Erythroblast (primary cell): ENCODE results near the gene CH25H.

Experiments
- DNase-seq, 2 experiments: peaks; one replicate each; lab custom pipeline; 2025; lab: John Stamatoyannopoulos, UW
- GATA1 ChIP-seq: IDR thresholded peaks from 2 replicates; pipeline ENCODE4 v1.6.1; 2011; ENCODE audit warnings: low read depth, mild to moderate bottlenecking, control low read depth, low read length, moderate library complexity
- POLR2A ChIP-seq: IDR thresholded peaks from 2 replicates; pipeline ENCODE4 v1.6.1; 2011; ENCODE audit warnings: mild to moderate bottlenecking, low read length

Gene CH25H

DNA sequence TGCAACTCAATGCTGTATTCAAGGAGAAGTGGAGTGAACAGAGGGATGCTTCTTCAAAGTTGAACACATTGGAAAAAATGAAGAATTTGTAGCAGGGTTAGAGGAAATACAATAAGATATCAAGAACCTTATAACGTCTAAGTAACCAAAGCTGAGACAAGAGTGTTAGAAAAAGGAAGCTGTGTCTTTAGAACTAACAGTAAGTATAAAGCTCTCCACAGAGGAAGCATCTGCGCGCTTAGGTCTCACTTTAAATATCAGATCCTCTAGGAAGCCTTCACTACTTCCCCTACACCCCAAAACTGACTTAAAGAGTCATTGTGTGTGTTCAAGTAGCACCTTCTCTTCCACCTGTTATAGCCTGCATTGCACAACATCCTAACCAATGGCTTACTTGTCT, 43.0 kb downstream of the CH25H start:
- DNase-seq: no peak
- TF ChIP-seq POLR2A (no peak), GATA1 (no peak)

DNA sequence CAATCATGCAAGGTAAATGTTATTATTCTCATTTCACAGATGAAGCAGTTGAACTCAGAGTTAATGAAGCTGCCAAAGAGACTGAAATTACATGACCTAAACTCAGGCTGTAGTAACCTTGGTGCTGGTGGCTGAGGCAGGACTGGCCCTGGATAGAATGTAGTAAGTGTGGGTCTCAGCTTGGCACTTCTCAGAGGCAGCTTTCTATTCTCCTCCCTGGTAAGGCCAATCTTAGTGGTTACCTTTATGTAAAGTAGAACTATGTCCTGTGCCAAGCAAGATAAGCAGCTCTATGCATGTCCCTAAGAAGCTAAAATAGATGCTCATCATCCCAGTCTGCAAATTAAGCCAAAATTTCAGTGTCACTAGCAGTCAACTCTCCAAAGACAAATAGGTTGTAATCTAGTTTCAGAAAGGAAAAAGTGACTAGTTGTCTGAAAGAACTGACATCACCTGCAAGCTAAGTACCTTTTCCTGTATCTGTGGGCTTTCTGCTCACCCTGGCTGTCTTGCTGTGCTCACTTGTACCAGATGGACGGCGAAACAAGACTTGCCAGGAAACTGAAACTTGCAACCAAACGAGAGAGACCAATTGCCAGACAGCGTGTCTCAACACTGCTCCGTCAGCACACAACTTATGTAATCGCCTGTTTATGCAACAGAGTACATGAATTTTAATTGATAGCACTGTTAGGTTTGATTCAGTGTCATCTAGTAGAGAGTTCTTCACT, 43.7 kb downstream of the CH25H start:
- DNase-seq: no peak
- no peak for TF ChIP-seq POLR2A
- no peak for TF ChIP-seq GATA1

GRCh38 chr10:89162596-89162995, 44.5 kb downstream of the CH25H start:
- no peak for DNase-seq
- no peak for TF ChIP-seq POLR2A

DNA sequence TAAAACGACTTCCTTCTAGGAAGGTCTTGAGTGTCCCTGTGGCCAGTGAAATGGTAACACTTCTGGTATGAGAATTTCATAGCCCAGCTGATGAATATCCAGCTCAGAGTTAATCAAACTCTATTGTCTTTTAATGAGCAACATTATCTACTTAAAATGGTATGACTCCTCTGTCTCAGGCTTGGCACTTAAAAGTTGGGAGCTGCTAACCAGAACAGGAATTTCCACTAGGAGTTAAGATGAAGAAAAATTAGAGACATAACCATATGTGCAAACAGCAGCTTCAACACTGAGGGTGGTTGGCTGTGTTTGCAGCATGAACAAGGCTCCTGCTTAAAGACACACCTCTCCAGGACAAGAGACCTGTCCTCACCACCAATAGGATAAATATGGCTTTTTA, 46.8 kb downstream of the CH25H start:
- no peak for DNase-seq

DNA sequence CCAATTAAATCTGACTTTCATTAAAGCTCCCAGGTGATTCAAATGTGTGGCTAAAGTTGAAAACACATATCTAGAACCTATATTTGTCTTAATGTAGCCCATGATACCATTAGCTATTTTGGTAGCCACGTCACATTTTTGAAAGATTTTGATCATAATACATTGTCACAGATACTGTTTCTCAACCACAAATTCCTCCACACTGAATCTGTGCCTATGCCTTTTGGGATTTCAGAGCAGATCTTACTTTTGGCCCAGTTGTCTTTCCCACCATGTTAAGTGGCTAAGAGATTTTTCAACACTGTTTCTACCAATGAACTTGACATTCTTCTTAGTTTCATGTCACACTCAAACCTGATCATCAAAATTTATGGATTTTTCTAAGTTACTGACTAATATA, 47.4 kb downstream of the CH25H start:
- TF ChIP-seq POLR2A: no peak
- TF ChIP-seq GATA1: no peak

More for the DNA sequence above, 46.8 kb downstream of the CH25H start:
- TF ChIP-seq GATA1: no peak
- TF ChIP-seq POLR2A: no peak

DNA sequence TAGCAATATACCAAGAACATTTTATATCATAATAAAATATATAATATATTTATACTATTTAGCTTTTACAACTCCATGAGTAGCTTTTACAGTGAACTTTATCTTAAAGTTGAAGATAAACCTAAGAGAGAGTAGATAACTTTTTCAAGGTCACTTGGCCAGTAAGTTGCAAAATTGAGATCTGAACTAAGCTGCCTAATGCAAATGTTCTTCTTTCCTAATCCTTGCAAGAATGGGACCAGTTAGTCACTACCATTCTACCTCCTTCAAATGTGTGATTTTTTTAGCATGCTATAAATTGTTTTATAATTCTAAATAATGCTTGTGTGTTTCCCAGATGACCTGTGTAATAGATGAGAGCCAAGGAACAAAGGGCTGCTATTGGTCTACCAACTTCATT, 47.8 kb downstream of the CH25H start:
- DNase-seq: no peak
- no peak for TF ChIP-seq GATA1

More for the DNA sequence above, 47.4 kb downstream of the CH25H start:
- no peak for DNase-seq

DNA sequence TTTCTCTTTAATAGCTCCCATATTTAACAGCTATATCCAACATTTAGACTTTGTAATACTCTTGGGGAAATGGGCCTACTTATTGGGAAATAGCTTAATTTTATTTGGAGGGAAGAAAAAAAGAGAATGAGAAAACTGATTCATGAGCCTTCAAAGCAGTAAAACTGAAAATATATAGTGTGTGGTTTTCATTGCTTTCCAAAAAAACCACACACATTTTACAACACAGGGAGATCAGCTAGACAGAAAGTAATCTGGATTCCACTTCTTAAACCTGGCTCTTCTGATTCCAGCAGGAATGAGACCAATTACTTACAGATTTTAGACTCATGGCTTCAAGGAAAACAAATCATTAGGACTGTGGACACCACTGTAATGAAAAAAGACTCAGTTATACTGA, 48.7 kb downstream of the CH25H start:
- TF ChIP-seq GATA1 (no peak), POLR2A (no peak)
- DNase-seq: no peak

DNA sequence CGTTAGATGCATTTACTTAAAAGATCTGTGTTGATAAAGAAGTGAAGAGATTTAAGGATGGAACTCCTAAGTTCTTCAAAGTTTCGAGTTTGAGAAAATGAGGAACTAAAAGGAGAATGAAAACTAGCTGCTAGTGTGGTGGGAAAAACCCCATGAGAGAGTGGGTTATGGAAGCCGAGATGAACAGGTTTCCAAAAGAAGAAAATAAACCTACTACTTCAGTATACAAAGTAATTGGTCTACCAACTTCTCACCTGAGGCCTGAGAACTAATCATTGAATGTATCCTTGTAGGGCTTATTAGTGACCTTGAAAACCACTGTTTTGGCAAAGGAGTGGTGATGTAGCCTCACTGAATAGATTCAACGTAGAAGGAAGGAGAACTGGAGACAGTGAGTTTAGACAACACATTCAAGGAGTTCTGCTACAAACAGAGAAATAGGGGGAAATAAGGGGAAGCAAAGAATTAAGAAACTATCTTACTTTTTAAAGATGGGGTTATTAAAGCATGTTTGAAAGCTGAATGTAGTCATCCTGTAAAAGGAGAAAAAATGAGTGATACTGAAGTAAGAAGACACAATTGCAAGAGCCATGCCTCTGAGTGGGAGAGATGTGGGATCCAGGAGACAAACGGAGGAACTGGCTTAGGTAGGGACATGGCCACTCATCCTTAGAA, 50.8 kb downstream of the CH25H start:
- no peak for TF ChIP-seq GATA1
- TF ChIP-seq POLR2A: no peak
- no peak for DNase-seq
